OCI-LY3 (cell line): Measurements from ENCODE around the gene TOP3A.

ENCODE experiments used
- CTCF ChIP-seq: fragments of 200-600, 300-600 bp; sonication (generic); IDR thresholded peaks from 2 replicates; pipeline ENCODE4 v1.5.1; 2014; ENCODE audit warnings: antibody characterized with exemption, low read length, low read depth
- EZH2phosphoT487 ChIP-seq: fragments of 200-600 bp; shearing (Covaris generic); IDR thresholded peaks from 2 replicates; pipeline ENCODE4 v1.6.1; 2018; ENCODE audit warnings: antibody characterized with exemption, mixed run types, low read depth

- TF ChIP-seq CTCF, result no peak
- no peak for TF ChIP-seq EZH2phosphoT487
Observed at GRCh38 chr17:18326039-18326438, 11.2 kb upstream of the TOP3A start.
